Lower lobe of right lung (tissue), 2 donors: ENCODE results near the gene CAPZB. TPM values are rescaled to one million over a fixed set of nuclear protein-coding genes. Genes with fewer than 3 reads are reported as not detected.

ENCODE experiments used
- ATAC-seq, 2 donors: fragments of 200-7000 bp; cut with Tn5 transposase; one replicate each; pipeline ENCODE4 v1.9.1; 2020 to 2022; ENCODE audit warnings: mild to moderate bottlenecking in 2 of 2, moderate library complexity in 2 of 2
- DNase-seq: peaks from one replicate; pipeline ENCODE4 v3.0.0-alpha.2; 2020
- H3K27ac ChIP-seq: fragments of 200-600 bp; one replicate; pipeline ENCODE4 v1.8.0; 2022
- H3K27me3 ChIP-seq: fragments of 200-600 bp; one replicate; pipeline ENCODE4 v1.8.0; 2022; ENCODE audit warnings: low read depth
- H3K36me3 ChIP-seq: fragments of 200-600 bp; one replicate; pipeline ENCODE4 v1.8.0; 2022; ENCODE audit warnings: mild to moderate bottlenecking
- H3K4me1 ChIP-seq: fragments of 200-600 bp; one replicate; pipeline ENCODE4 v1.8.0; 2022
- H3K4me3 ChIP-seq: fragments of 200-600 bp; one replicate; pipeline ENCODE4 v1.8.0; 2022; ENCODE audit warnings: mild to moderate bottlenecking
- H3K9me3 ChIP-seq: fragments of 200-600 bp; one replicate; pipeline ENCODE4 v1.8.0; 2022
- CTCF ChIP-seq: fragments of 200-600 bp; IDR thresholded peaks from one replicate; pipeline ENCODE4 v1.8.0; 2022; ENCODE audit warnings: antibody characterized with exemption, mild to moderate bottlenecking
- intact Hi-C: fragments of 100-400 bp; cut with DNase I; formaldehyde crosslinking; loops from one replicate; pipeline ENCODE4 v1.11.0; 2022
- total RNA-seq: library from RNA; stranded (reverse); fragmentation: NEBNext Ultra II Directional; extraction: Animal tissue kit (Norgen Biotek cat#: 25700); gene quantifications from one replicate; pipeline ENCODE4 v1.2.1, GENCODE V29; 2021
- donor health status: DM: no; HTN: yes; CAD: no; lungs with severe emphysema.

The CAPZB gene
- total RNA-seq, 1 donor from 2014 or later = 236 TPM

- intact Hi-C loops = no loop called here
- Histone ChIP-seq H3K36me3 (no peaks in the 10 kb centered on the region), H3K27me3 (no peaks in the 10 kb centered on the region), H3K27ac (peak overlapping the region; percentile 82), H3K9me3 (no peaks in the 10 kb centered on the region), H3K4me3 (no peak overlapping the region), H3K4me1 (peaks cover 87% of the 10 kb centered on the region)
- DNase-seq (no peak), ATAC-seq (no peak)
- TF ChIP-seq CTCF = no peak
Measured at GRCh38 chr1:19435851-19436455, 49.4 kb downstream of the CAPZB start.

- no peaks in the 10 kb centered on the region for H3K36me3 ChIP-seq
- peaks cover 87% of the 10 kb centered on the region for H3K4me1 ChIP-seq
- no peaks in the 10 kb centered on the region for H3K27me3 ChIP-seq
- no peak overlapping the region for H3K4me3 ChIP-seq
- H3K27ac ChIP-seq = peak overlapping the region; percentile 82
- no peaks in the 10 kb centered on the region for H3K9me3 ChIP-seq
- intact Hi-C loops = no loop called here
- DNase-seq (no peak), ATAC-seq (peak; percentile 5 to 45)
- no peak for TF ChIP-seq CTCF
Measured at GRCh38 chr1:19435181-19435580, 50.2 kb downstream of the CAPZB start.

- no peak for TF ChIP-seq CTCF
- intact Hi-C loops = no loop called here
- Histone ChIP-seq H3K27me3 (no peaks in the 10 kb centered on the region), H3K4me1 (peaks cover 86% of the 10 kb centered on the region), H3K9me3 (no peaks in the 10 kb centered on the region), H3K27ac (peak overlapping the region; percentile 67), H3K36me3 (no peaks in the 10 kb centered on the region), H3K4me3 (no peak overlapping the region)
- DNase-seq (no peak), ATAC-seq (no peak)
Measured at GRCh38 chr1:19433719-19433998, 51.7 kb downstream of the CAPZB start.

- Histone ChIP-seq H3K9me3 (no peaks in the 10 kb centered on the region), H3K36me3 (no peaks in the 10 kb centered on the region), H3K27me3 (no peaks in the 10 kb centered on the region), H3K4me3 (no peak overlapping the region), H3K4me1 (peaks cover 86% of the 10 kb centered on the region), H3K27ac (peak overlapping the region; percentile 67)
- ATAC-seq (peak; percentile 13 to 29), DNase-seq (no peak)
- intact Hi-C loops = no loop called here
- no peak for TF ChIP-seq CTCF
Measured at GRCh38 chr1:19432943-19433718, 52.2 kb downstream of the CAPZB start.

- no peak for DNase-seq
- Histone ChIP-seq H3K9me3 (no peaks in the 10 kb centered on the region), H3K27me3 (no peaks in the 10 kb centered on the region), H3K4me3 (no peak overlapping the region), H3K4me1 (peaks cover 86% of the 10 kb centered on the region), H3K27ac (peak overlapping the region; percentile 60), H3K36me3 (no peaks in the 10 kb centered on the region)
- intact Hi-C loops = no loop called here
- no peak for TF ChIP-seq CTCF
- peak; percentile 75 to 76 for ATAC-seq
Measured at GRCh38 chr1:19430121-19431068, 54.9 kb downstream of the CAPZB start.
